ENCODE measurements around the gene CCR5AS.

The CCR5AS gene

GRCh38 chr3:46378426-46378942 lies 28.4 kb downstream of the CCR5AS start:
- peak; percentile 57 for DNase-seq (ENCODE audit: low spot score)

DNA sequence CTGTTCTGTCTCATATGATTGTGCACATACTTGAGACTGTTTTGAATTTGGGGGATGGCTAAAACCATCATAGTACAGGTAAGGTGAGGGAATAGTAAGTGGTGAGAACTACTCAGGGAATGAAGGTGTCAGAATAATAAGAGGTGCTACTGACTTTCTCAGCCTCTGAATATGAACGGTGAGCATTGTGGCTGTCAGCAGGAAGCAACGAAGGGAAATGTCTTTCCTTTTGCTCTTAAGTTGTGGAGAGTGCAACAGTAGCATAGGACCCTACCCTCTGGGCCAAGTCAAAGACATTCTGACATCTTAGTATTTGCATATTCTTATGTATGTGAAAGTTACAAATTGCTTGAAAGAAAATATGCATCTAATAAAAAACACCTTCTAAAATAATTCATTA lies 31.1 kb downstream of the CCR5AS start:
- no peak for DNase-seq (ENCODE audit: low spot score)

GRCh38 chr3:46375218-46375617 lies 31.6 kb downstream of the CCR5AS start:
- no peak for DNase-seq (ENCODE audit: low spot score)

DNA sequence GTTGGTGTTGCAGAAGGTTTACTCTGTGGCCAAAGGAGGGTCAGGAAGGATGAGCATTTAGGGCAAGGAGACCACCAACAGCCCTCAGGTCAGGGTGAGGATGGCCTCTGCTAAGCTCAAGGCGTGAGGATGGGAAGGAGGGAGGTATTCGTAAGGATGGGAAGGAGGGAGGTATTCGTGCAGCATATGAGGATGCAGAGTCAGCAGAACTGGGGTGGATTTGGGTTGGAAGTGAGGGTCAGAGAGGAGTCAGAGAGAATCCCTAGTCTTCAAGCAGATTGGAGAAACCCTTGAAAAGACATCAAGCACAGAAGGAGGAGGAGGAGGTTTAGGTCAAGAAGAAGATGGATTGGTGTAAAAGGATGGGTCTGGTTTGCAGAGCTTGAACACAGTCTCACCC lies 32.1 kb downstream of the CCR5AS start:
- no peak for DNase-seq (ENCODE audit: low spot score)

DNA sequence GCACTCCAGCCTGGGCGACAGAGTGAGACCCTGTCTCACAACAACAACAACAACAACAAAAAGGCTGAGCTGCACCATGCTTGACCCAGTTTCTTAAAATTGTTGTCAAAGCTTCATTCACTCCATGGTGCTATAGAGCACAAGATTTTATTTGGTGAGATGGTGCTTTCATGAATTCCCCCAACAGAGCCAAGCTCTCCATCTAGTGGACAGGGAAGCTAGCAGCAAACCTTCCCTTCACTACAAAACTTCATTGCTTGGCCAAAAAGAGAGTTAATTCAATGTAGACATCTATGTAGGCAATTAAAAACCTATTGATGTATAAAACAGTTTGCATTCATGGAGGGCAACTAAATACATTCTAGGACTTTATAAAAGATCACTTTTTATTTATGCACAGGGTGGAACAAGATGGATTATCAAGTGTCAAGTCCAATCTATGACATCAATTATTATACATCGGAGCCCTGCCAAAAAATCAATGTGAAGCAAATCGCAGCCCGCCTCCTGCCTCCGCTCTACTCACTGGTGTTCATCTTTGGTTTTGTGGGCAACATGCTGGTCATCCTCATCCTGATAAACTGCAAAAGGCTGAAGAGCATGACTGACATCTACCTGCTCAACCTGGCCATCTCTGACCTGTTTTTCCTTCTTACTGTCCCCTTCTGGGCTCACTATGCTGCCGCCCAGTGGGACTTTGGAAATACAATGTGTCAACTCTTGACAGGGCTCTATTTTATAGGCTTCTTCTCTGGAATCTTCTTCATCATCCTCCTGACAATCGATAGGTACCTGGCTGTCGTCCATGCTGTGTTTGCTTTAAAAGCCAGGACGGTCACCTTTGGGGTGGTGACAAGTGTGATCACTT lies 34.1 kb downstream of the CCR5AS start:
- DNase-seq (ENCODE audit: low spot score) = no peak

DNA sequence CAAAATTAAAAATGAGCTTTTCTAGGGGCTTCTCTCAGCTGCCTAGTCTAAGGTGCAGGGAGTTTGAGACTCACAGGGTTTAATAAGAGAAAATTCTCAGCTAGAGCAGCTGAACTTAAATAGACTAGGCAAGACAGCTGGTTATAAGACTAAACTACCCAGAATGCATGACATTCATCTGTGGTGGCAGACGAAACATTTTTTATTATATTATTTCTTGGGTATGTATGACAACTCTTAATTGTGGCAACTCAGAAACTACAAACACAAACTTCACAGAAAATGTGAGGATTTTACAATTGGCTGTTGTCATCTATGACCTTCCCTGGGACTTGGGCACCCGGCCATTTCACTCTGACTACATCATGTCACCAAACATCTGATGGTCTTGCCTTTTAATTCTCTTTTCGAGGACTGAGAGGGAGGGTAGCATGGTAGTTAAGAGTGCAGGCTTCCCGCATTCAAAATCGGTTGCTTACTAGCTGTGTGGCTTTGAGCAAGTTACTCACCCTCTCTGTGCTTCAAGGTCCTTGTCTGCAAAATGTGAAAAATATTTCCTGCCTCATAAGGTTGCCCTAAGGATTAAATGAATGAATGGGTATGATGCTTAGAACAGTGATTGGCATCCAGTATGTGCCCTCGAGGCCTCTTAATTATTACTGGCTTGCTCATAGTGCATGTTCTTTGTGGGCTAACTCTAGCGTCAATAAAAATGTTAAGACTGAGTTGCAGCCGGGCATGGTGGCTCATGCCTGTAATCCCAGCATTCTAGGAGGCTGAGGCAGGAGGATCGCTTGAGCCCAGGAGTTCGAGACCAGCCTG lies 35.1 kb downstream of the CCR5AS start:
- no peak for DNase-seq (ENCODE audit: low spot score)

DNA sequence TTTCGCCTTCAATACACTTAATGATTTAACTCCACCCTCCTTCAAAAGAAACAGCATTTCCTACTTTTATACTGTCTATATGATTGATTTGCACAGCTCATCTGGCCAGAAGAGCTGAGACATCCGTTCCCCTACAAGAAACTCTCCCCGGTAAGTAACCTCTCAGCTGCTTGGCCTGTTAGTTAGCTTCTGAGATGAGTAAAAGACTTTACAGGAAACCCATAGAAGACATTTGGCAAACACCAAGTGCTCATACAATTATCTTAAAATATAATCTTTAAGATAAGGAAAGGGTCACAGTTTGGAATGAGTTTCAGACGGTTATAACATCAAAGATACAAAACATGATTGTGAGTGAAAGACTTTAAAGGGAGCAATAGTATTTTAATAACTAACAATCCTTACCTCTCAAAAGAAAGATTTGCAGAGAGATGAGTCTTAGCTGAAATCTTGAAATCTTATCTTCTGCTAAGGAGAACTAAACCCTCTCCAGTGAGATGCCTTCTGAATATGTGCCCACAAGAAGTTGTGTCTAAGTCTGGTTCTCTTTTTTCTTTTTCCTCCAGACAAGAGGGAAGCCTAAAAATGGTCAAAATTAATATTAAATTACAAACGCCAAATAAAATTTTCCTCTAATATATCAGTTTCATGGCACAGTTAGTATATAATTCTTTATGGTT lies 35.9 kb downstream of the CCR5AS start, which contains the start of gene CCR5:
Gene CCR5 (plus strand): TSS at position 108 of the 680 bp plus-strand sequence. CDS start 1,957 bp downstream, outside the sequence.
- DNase-seq (ENCODE audit: low spot score) = no peak

GRCh38 chr3:46369675-46370132 lies 37.2 kb downstream of the CCR5AS start:
- no peak for DNase-seq (ENCODE audit: low spot score)

DNA sequence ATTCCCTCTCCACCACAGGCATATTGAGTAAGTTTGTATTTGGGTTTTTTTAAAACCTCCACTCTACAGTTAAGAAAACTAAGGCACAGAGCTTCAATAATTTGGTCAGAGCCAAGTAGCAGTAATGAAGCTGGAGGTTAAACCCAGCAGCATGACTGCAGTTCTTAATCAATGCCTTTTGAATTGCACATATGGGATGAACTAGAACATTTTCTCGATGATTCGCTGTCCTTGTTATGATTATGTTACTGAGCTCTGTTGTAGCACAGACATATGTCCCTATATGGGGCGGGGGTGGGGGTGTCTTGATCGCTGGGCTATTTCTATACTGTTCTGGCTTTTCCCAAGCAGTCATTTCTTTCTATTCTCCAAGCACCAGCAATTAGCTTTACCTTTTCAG lies 37.7 kb downstream of the CCR5AS start:
- no peak for DNase-seq (ENCODE audit: low spot score)

- DNase-seq (ENCODE audit: low spot score) = peak; percentile 70
Measured at GRCh38 chr3:46368569-46368968, 38.3 kb downstream of the CCR5AS start.

GRCh38 chr3:46367811-46368210 lies 39.1 kb downstream of the CCR5AS start:
- no peak for DNase-seq (ENCODE audit: low spot score)

GRCh38 chr3:46365737-46366524 lies 40.9 kb downstream of the CCR5AS start:
- no peak for DNase-seq (ENCODE audit: low spot score)

DNA sequence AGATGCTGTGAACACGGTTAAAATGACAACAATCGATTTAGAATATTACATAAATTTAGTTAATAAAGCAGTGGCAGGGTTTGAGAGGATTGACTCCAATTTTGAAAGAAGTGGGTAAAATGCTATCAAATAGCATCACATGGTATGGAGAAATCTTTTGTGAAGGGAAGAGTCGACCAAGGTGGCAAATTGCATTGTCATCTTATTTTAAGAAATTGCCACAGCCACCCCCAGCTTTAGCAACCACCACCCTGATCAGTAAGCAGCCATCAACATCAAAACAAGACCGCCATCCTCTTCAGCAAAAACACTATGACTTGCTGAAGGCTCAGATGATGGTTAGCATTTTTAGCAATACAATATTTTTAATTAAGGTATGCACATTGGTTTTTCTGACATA lies 41.8 kb downstream of the CCR5AS start:
- DNase-seq (ENCODE audit: low spot score) = no peak

- DNase-seq (ENCODE audit: low spot score) = no peak
Measured at GRCh38 chr3:46361408-46362283, 45.2 kb downstream of the CCR5AS start.

DNA sequence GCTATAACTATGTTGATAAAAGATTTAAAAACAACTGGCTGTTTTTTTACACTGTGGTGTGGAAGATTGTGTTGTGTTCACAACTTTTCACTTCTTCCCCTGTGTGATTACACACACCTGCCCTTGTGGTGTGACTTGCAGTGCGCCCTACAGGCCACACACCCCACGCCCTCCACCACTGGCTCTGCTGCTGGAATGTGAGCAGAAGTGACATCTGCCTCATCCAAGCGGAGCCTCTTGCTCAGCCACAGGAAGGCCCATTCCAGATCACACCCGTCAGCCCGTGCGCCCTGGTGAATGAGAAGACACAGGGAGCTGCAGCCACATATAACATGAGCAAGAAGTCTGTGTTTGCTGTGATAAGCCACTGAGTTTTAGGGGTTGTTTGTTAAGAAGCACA lies 46.0 kb downstream of the CCR5AS start:
- DNase-seq (ENCODE audit: low spot score) = no peak

- DNase-seq (ENCODE audit: low spot score) = peak; percentile 72
Measured at GRCh38 chr3:46359733-46360493, 47.0 kb downstream of the CCR5AS start.

- no peak for DNase-seq (ENCODE audit: low spot score)
Measured at GRCh38 chr3:46358466-46358865, 48.4 kb downstream of the CCR5AS start.

DNA sequence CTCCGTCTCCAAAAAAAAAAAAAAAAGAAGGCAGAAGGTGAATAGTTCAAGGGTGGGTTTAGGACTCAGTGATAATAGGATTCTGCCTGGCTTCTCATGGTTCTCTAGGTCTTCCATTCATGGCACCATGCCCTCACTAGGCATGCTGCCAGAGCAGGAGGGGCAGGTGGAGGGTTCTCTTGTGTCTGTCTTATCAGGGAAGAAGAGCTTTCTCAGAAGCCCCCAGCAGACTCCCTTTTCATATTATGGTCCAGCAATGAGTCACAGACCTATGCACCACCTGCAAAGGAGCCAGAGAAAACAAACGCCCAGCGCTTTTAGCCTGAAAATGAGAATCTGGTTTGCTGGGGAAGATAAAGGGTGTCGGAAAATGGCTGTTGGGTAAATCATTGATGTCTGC lies 50.0 kb downstream of the CCR5AS start:
- DNase-seq (ENCODE audit: low spot score) = no peak

DNA sequence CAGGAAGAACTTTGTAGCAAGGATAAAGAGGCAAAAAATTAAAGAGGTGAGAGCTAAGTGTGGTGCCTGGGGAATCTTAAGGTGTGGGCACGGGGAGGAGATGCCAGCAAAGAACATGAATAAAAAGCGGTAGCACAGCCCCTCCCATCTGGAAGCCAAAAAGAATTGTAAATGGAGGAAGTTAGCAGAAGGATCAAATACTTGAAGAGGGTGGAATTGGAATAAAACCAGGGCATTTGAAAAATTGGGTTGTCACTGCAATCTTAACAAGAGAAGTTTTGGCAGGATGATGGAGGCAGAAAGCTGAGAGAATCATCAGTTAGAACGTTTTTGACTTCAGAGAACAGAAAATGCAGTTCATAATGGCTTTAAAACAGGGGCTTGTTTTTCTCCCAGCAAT lies 50.6 kb downstream of the CCR5AS start:
- no peak for DNase-seq (ENCODE audit: low spot score)

- DNase-seq (ENCODE audit: low spot score) = no peak
Measured at GRCh38 chr3:46354984-46355383, 51.9 kb downstream of the CCR5AS start.

All from globus pallidus (tissue), 1 donor.